ENCODE data around the gene DYNC1LI2. TPM values are rescaled to one million over a fixed set of nuclear protein-coding genes. Genes with fewer than 3 reads are reported as not detected.
"Not testable (repeated sequence)": the region's sequence is repeated elsewhere in the genome, so short reads cannot be mapped to it uniquely, and the experiment has no call there.

Gene DYNC1LI2
- total RNA-seq (76.3 TPM), polyA plus RNA-seq (ENCODE audit: insufficient read depth in 1 of 8, insufficient read length in 8 of 8, low replicate concordance in 1 of 8) (100 to 1,000 TPM in 1 of 8 donors, 10 to 100 TPM in 7; 61.0 to 102 (median 78.8) TPM)
- long read RNA-seq, donor 1, full-length matches to known transcripts = 13 of 13 reads
- long read RNA-seq, donor 1, partial matches to known transcripts = 0 of 13 reads
- long read RNA-seq, donor 1, other reads (novel, unspliced or antisense) = 0 of 13 reads
- long read RNA-seq, donor 2, full-length matches to known transcripts = 1 of 1 reads
- long read RNA-seq, donor 2, partial matches to known transcripts = 0 of 1 reads
- long read RNA-seq, donor 2, other reads (novel, unspliced or antisense) = 0 of 1 reads
- long read RNA-seq, donor 3, full-length matches to known transcripts = 21 of 30 reads
- long read RNA-seq, donor 3, partial matches to known transcripts = 9 of 30 reads
- long read RNA-seq, donor 3, other reads (novel, unspliced or antisense) = 0 of 30 reads
- long read RNA-seq, donor 4, full-length matches to known transcripts = 7 of 7 reads
- long read RNA-seq, donor 4, partial matches to known transcripts = 0 of 7 reads
- long read RNA-seq, donor 4, other reads (novel, unspliced or antisense) = 0 of 7 reads
- long read RNA-seq, donor 5, full-length matches to known transcripts = 37 of 113 reads
- long read RNA-seq, donor 5, partial matches to known transcripts = 76 of 113 reads
- long read RNA-seq, donor 5, other reads (novel, unspliced or antisense) = 0 of 113 reads
- long read RNA-seq, donor 6, full-length matches to known transcripts = 31 of 36 reads
- long read RNA-seq, donor 6, partial matches to known transcripts = 5 of 36 reads
- long read RNA-seq, donor 6, other reads (novel, unspliced or antisense) = 0 of 36 reads
- long read RNA-seq, donor 7, full-length matches to known transcripts = 29 of 36 reads
- long read RNA-seq, donor 7, partial matches to known transcripts = 7 of 36 reads
- long read RNA-seq, donor 7, other reads (novel, unspliced or antisense) = 0 of 36 reads
- long read RNA-seq, donor 8, full-length matches to known transcripts = 14 of 14 reads
- long read RNA-seq, donor 8, partial matches to known transcripts = 0 of 14 reads
- long read RNA-seq, donor 8, other reads (novel, unspliced or antisense) = 0 of 14 reads
- long read RNA-seq, donor 9, full-length matches to known transcripts = 10 of 10 reads
- long read RNA-seq, donor 9, partial matches to known transcripts = 0 of 10 reads
- long read RNA-seq, donor 9, other reads (novel, unspliced or antisense) = 0 of 10 reads
- long read RNA-seq, donor 10, full-length matches to known transcripts = 20 of 20 reads
- long read RNA-seq, donor 10, partial matches to known transcripts = 0 of 20 reads
- long read RNA-seq, donor 10, other reads (novel, unspliced or antisense) = 0 of 20 reads
- long read RNA-seq, donor 11, full-length matches to known transcripts = 10 of 18 reads
- long read RNA-seq, donor 11, partial matches to known transcripts = 8 of 18 reads
- long read RNA-seq, donor 11, other reads (novel, unspliced or antisense) = 0 of 18 reads

- H3K27ac ChIP-seq (ENCODE audit: low read length) = peak within 1 kb of the TSS; percentile 62
Measured at GRCh38 chr16:66751303-66751991, at the start of gene DYNC1LI2. Gene DYNC1LI2, minus strand, starts transcription at chr16:66751609. Its CDS starts 18 bp downstream, at chr16:66751591.

GRCh38 chr16:66800856-66801255 is 49.4 kb upstream of the DYNC1LI2 start:
- no peaks in the 10 kb centered on the region for H3K27me3 ChIP-seq (ENCODE audit: control insufficient read depth, insufficient read depth, low read length)
- DNase-seq = no peak
- 89% methylated on average over 18 of the region's 19 CpGs for WGBS (ENCODE audit: insufficient coverage)
- no peak overlapping the region for H3K4me3 ChIP-seq (ENCODE audit: low read length)
- no peaks in the 10 kb centered on the region for H3K4me1 ChIP-seq (ENCODE audit: control insufficient read depth, insufficient read depth, low read length)
- H3K9me3 ChIP-seq (replicated peaks; ENCODE audit: control insufficient read depth, low read depth, low read length) = no peaks in the 10 kb centered on the region
- H3K36me3 ChIP-seq (ENCODE audit: control insufficient read depth, insufficient read depth, low read length) = peaks cover 31% of the 10 kb centered on the region
- no peak overlapping the region for H3K27ac ChIP-seq (ENCODE audit: low read length)

More at GRCh38 chr16:66751303-66751991, at the start of gene DYNC1LI2:
- Histone ChIP-seq H3K36me3 (ENCODE audit: control insufficient read depth, insufficient read depth, low read length) (peaks cover 33% of the 10 kb centered on the region), H3K9me3 (replicated peaks; ENCODE audit: control insufficient read depth, low read depth, low read length) (no peaks in the 10 kb centered on the region), H3K4me1 (ENCODE audit: control insufficient read depth, insufficient read depth, low read length) (peaks cover 11% of the 10 kb centered on the region), H3K27me3 (ENCODE audit: control insufficient read depth, insufficient read depth, low read length) (peaks cover 3% of the 10 kb centered on the region), H3K4me3 (ENCODE audit: low read length) (peak within 1 kb of the TSS; percentile 89)
- under 1% methylated on average over 87 of the region's 90 CpGs for WGBS (ENCODE audit: insufficient coverage)
- peak; percentile 92 for DNase-seq

GRCh38 chr16:66798161-66798560 is 46.8 kb upstream of the DYNC1LI2 start:
- H3K36me3 ChIP-seq (ENCODE audit: control insufficient read depth, insufficient read depth, low read length) = peaks cover 15% of the 10 kb centered on the region
- DNase-seq = no peak
- no CpG with 5 or more reads among the region's 2 CpGs for WGBS (ENCODE audit: insufficient coverage)
- H3K27ac ChIP-seq (ENCODE audit: low read length) = no peak overlapping the region
- H3K4me1 ChIP-seq (ENCODE audit: control insufficient read depth, insufficient read depth, low read length) = no peaks in the 10 kb centered on the region
- H3K9me3 ChIP-seq (replicated peaks; ENCODE audit: control insufficient read depth, low read depth, low read length) = no peaks in the 10 kb centered on the region
- no peaks in the 10 kb centered on the region for H3K27me3 ChIP-seq (ENCODE audit: control insufficient read depth, insufficient read depth, low read length)
- no peak overlapping the region for H3K4me3 ChIP-seq (ENCODE audit: low read length)

GRCh38 chr16:66793984-66794383 is 42.6 kb upstream of the DYNC1LI2 start:
- not testable (repeated sequence) for H3K4me1 ChIP-seq (ENCODE audit: control insufficient read depth, insufficient read depth, low read length); H3K27ac ChIP-seq (ENCODE audit: low read length); H3K9me3 ChIP-seq (replicated peaks; ENCODE audit: control insufficient read depth, low read depth, low read length); H3K27me3 ChIP-seq (ENCODE audit: control insufficient read depth, insufficient read depth, low read length); H3K4me3 ChIP-seq (ENCODE audit: low read length); H3K36me3 ChIP-seq (ENCODE audit: control insufficient read depth, insufficient read depth, low read length); DNase-seq
- 80% methylated on average over 3 of the region's 6 CpGs for WGBS (ENCODE audit: insufficient coverage)

GRCh38 chr16:66790130-66790733 is 38.8 kb upstream of the DYNC1LI2 start:
- Histone ChIP-seq H3K27ac (ENCODE audit: low read length) (no peak overlapping the region), H3K27me3 (ENCODE audit: control insufficient read depth, insufficient read depth, low read length) (peaks cover 3% of the 10 kb centered on the region), H3K4me3 (ENCODE audit: low read length) (no peak overlapping the region), H3K9me3 (replicated peaks; ENCODE audit: control insufficient read depth, low read depth, low read length) (no peaks in the 10 kb centered on the region), H3K4me1 (ENCODE audit: control insufficient read depth, insufficient read depth, low read length) (no peaks in the 10 kb centered on the region), H3K36me3 (ENCODE audit: control insufficient read depth, insufficient read depth, low read length) (no peaks in the 10 kb centered on the region)
- no CpG with 5 or more reads among the region's 3 CpGs for WGBS (ENCODE audit: insufficient coverage)
- DNase-seq = no peak

- WGBS (ENCODE audit: insufficient coverage) = no CpG with 5 or more reads among the region's 2 CpGs
- Histone ChIP-seq H3K27ac (ENCODE audit: low read length) (no peak overlapping the region), H3K4me1 (ENCODE audit: control insufficient read depth, insufficient read depth, low read length) (no peaks in the 10 kb centered on the region), H3K4me3 (ENCODE audit: low read length) (no peak overlapping the region), H3K27me3 (ENCODE audit: control insufficient read depth, insufficient read depth, low read length) (peaks cover 3% of the 10 kb centered on the region), H3K9me3 (replicated peaks; ENCODE audit: control insufficient read depth, low read depth, low read length) (no peaks in the 10 kb centered on the region), H3K36me3 (ENCODE audit: control insufficient read depth, insufficient read depth, low read length) (no peaks in the 10 kb centered on the region)
- DNase-seq = no peak
Measured at GRCh38 chr16:66787427-66787826, 36.0 kb upstream of the DYNC1LI2 start.

- Histone ChIP-seq H3K27me3 (ENCODE audit: control insufficient read depth, insufficient read depth, low read length) (peaks cover 3% of the 10 kb centered on the region), H3K27ac (ENCODE audit: low read length) (no peak overlapping the region), H3K36me3 (ENCODE audit: control insufficient read depth, insufficient read depth, low read length) (no peaks in the 10 kb centered on the region), H3K4me1 (ENCODE audit: control insufficient read depth, insufficient read depth, low read length) (no peaks in the 10 kb centered on the region), H3K4me3 (ENCODE audit: low read length) (no peak overlapping the region), H3K9me3 (replicated peaks; ENCODE audit: control insufficient read depth, low read depth, low read length) (no peaks in the 10 kb centered on the region)
- DNase-seq = no peak
- no CpG with 5 or more reads among the region's 3 CpGs for WGBS (ENCODE audit: insufficient coverage)
Measured at GRCh38 chr16:66786551-66786950, 35.1 kb upstream of the DYNC1LI2 start.

- no peaks in the 10 kb centered on the region for H3K36me3 ChIP-seq (ENCODE audit: control insufficient read depth, insufficient read depth, low read length)
- DNase-seq = no peak
- H3K4me1 ChIP-seq (ENCODE audit: control insufficient read depth, insufficient read depth, low read length) = no peaks in the 10 kb centered on the region
- no peak overlapping the region for H3K4me3 ChIP-seq (ENCODE audit: low read length)
- H3K27me3 ChIP-seq (ENCODE audit: control insufficient read depth, insufficient read depth, low read length) = no peaks in the 10 kb centered on the region
- H3K27ac ChIP-seq (ENCODE audit: low read length) = no peak overlapping the region
- no peaks in the 10 kb centered on the region for H3K9me3 ChIP-seq (replicated peaks; ENCODE audit: control insufficient read depth, low read depth, low read length)
Measured at GRCh38 chr16:66776457-66776856, 25.0 kb upstream of the DYNC1LI2 start.

- Histone ChIP-seq H3K36me3 (ENCODE audit: control insufficient read depth, insufficient read depth, low read length) (no peaks in the 10 kb centered on the region), H3K9me3 (replicated peaks; ENCODE audit: control insufficient read depth, low read depth, low read length) (no peaks in the 10 kb centered on the region), H3K27me3 (ENCODE audit: control insufficient read depth, insufficient read depth, low read length) (no peaks in the 10 kb centered on the region), H3K4me3 (ENCODE audit: low read length) (no peak overlapping the region), H3K27ac (ENCODE audit: low read length) (no peak overlapping the region), H3K4me1 (ENCODE audit: control insufficient read depth, insufficient read depth, low read length) (no peaks in the 10 kb centered on the region)
- DNase-seq = no peak
- WGBS (ENCODE audit: insufficient coverage) = 60% methylated on average over 1 of the region's 2 CpGs
Measured at GRCh38 chr16:66774981-66775380, 23.6 kb upstream of the DYNC1LI2 start.
